ENCODE measurements around the gene NUDT12.

Gene NUDT12

DNA sequence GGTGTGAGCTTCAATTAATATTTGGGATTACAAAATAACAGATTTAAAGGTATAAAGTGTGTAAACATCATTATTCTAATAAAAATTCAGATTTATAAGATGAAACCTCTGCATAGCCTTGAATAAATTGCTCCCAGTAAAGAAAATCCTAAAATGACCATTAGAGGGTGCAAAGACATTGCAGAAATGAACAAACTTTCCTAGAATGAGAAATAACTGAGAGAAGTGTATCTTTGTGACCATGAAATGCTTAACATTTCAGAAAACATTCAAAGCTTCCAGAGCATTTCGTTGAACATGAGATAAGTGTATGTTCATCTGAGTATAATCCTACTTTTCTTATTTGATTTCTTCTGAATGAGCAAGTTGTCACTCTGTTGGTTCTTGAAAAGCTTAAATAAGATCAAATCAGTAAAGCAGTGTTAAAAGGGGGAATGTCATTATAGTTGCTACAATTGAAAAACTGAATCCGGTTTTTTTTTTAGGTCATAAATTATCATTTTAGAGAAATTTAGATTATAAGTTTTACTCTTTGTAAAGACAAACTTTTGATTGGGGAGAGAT is 24.7 kb upstream of the NUDT12 start:
- no peak overlapping the region for H3K4me3 ChIP-seq (ENCODE audit: low read depth, low read length)
- TF ChIP-seq POLR2A (IDR thresholded peaks at IDR 0.05; ENCODE audit: extremely low read depth, insufficient read length) (no peak), MYC (IDR thresholded peaks at IDR 0.05; ENCODE audit: low read depth, low read length) (no peak), MAX (IDR thresholded peaks at IDR 0.05; ENCODE audit: low read depth, low read length) (no peak), CTCF (IDR thresholded peaks at IDR 0.05; ENCODE audit: low read depth, low read length) (no peak)
- DNase-seq (ENCODE audit: low read depth) = peak; percentile 16

DNA sequence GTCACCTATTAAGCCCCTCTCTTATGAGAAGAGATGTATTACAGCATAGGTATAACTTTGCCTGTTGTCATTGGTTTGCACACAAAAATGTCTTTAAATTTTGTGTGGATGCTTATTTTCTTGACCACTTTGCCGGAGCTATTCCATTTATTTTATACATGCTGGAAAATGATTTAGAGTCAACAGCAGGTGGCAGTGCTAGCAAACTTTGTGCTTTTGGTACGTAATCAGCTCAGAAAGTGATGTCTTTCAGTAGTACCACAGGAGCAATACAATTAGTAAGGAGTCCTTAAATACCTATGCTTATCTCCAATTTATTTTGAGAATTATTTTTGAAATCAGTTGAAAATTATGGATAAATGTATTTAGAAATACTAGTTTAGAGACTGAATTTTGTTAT is 19.8 kb upstream of the NUDT12 start:
- H3K4me3 ChIP-seq (ENCODE audit: low read depth, low read length) = no peak overlapping the region
- TF ChIP-seq MAX (IDR thresholded peaks at IDR 0.05; ENCODE audit: low read depth, low read length) = no peak
- TF ChIP-seq MYC (IDR thresholded peaks at IDR 0.05; ENCODE audit: low read depth, low read length) = no peak
- peak; percentile 21 for TF ChIP-seq CTCF (IDR thresholded peaks at IDR 0.05; ENCODE audit: low read depth, low read length)
- no peak for TF ChIP-seq POLR2A (IDR thresholded peaks at IDR 0.05; ENCODE audit: extremely low read depth, insufficient read length)
- DNase-seq (ENCODE audit: low read depth) = peak; percentile 51

DNA sequence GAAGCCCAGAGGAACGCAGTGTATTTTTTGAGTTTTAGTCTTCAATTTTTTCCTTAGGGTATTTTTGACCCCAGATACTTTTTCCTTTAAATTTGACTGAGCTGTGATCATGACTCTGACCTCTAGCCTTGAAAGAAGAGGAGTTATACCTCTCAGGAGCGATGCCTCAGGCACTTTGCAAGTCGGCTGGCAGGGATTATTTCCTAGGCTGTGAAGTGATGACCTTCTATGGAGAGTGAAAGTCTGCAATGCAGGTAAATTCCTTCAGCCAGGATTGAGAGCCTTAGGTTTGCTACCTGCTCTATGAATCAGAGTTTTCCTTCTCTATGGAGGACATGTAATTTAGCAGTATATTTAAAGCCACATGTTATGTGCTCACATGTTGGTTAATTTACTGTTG is 10.8 kb upstream of the NUDT12 start:
- no peak for DNase-seq (ENCODE audit: low read depth)
- no peak for TF ChIP-seq MYC (IDR thresholded peaks at IDR 0.05; ENCODE audit: low read depth, low read length)
- no peak for TF ChIP-seq POLR2A (IDR thresholded peaks at IDR 0.05; ENCODE audit: extremely low read depth, insufficient read length)
- TF ChIP-seq CTCF (IDR thresholded peaks at IDR 0.05; ENCODE audit: low read depth, low read length) = no peak
- no peak for TF ChIP-seq MAX (IDR thresholded peaks at IDR 0.05; ENCODE audit: low read depth, low read length)
- no peak overlapping the region for H3K4me3 ChIP-seq (ENCODE audit: low read depth, low read length)

DNA sequence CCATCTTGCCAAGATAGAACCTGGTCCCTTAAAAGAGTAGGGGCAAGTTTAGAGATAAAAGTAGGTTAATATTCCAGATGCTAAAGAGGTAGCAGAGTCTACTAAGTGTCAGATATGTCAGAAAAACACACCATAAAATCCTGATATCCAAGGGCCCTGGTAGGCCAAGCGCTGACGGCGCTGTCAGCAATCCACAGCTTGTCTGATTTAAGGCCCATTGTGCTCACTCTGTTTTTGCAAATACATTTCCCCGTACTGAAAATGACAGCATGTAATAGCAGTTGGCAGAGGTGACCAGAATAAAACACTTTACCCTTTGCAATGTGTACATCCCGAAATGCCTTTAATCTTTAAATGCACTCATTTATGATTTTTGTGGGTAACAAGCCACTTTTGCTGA is 9.9 kb upstream of the NUDT12 start:
- DNase-seq (ENCODE audit: low read depth) = no peak
- no peak for TF ChIP-seq MYC (IDR thresholded peaks at IDR 0.05; ENCODE audit: low read depth, low read length)
- TF ChIP-seq MAX (IDR thresholded peaks at IDR 0.05; ENCODE audit: low read depth, low read length) = no peak
- no peak for TF ChIP-seq CTCF (IDR thresholded peaks at IDR 0.05; ENCODE audit: low read depth, low read length)
- TF ChIP-seq POLR2A (IDR thresholded peaks at IDR 0.05; ENCODE audit: extremely low read depth, insufficient read length) = no peak
- H3K4me3 ChIP-seq (ENCODE audit: low read depth, low read length) = no peak overlapping the region

DNA sequence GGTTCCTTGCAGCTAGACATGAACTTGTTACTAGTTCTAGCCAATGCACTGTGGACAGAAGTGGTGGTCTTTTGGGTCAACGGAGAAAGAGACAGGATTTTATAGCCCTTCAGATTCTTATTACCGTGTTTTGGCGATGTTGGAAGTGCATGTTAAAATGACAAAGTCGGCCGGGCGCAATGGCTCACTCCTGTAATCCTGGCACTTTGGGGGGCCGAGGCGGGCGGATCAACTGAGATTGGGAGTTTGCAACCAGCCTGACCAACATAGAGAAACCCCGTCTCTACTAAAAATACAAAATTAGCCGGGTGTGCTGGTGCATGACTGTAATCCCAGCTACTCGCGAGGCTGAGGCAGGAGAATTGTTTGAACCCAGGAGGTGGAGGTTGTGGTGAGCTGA is 9.1 kb upstream of the NUDT12 start:
- TF ChIP-seq MYC (IDR thresholded peaks at IDR 0.05; ENCODE audit: low read depth, low read length) = no peak
- no peak for TF ChIP-seq CTCF (IDR thresholded peaks at IDR 0.05; ENCODE audit: low read depth, low read length)
- no peak for TF ChIP-seq MAX (IDR thresholded peaks at IDR 0.05; ENCODE audit: low read depth, low read length)
- H3K4me3 ChIP-seq (ENCODE audit: low read depth, low read length) = no peak overlapping the region
- no peak for DNase-seq (ENCODE audit: low read depth)
